Tibial artery (tissue), 4 donors: ENCODE results near the gene BHLHA15.

Experiments
- DNase-seq, 2 donors: peaks; one replicate each; pipeline ENCODE4 v3.0.0-alpha.2; 2019
- H3K27ac ChIP-seq, 2 donors: fragments of 200-600 bp; sonication (generic) in 1 of 2; 1 replicate in 1 of 2; 2 replicates in 1 of 2; pipeline ENCODE4 v1.5.1; 2018 to 2019; ENCODE audit warnings: mild to moderate bottlenecking in 1 of 2
- H3K27me3 ChIP-seq, 2 donors: fragments of 200-600 bp; sonication (generic) in 1 of 2; one replicate each; pipeline versions ENCODE4 v1.5.1 to v1.6.0; 2016 to 2019
- H3K36me3 ChIP-seq, 3 donors: fragments of 200-600 bp; sonication (generic) in 2 of 3; one replicate each; pipeline ENCODE4 v1.5.1; 2016 to 2019; ENCODE audit warnings: mild to moderate bottlenecking in 2 of 3
- H3K4me1 ChIP-seq, 4 donors: fragments of 200-600 bp; sonication (generic) in 2 of 4; 1 replicate in 3 of 4; 2 replicates in 1 of 4; pipeline ENCODE4 v1.5.1; 2016 to 2019
- H3K4me3 ChIP-seq, 2 donors: fragments of 200-600 bp; sonication (generic) in 1 of 2; 1 replicate in 1 of 2; 2 replicates in 1 of 2; pipeline ENCODE4 v1.5.1; 2018 to 2019; ENCODE audit warnings: mild to moderate bottlenecking in 2 of 2
- H3K9me3 ChIP-seq, 3 donors: fragments of 200-600 bp; sonication (generic) in 1 of 3; one replicate each; pipeline ENCODE4 v1.5.1; 2016 to 2019
- CTCF ChIP-seq, 2 experiments: fragments of 200-600 bp in 1 of 2; fragments of 450-650 bp in 1 of 2; IDR thresholded peaks; one replicate each; pipeline ENCODE4 v1.5.1; 2017 to 2019; ENCODE audit warnings: antibody characterized with exemption in 2 of 2, mild to moderate bottlenecking in 1 of 2, moderate library complexity in 1 of 2
- intact Hi-C: fragments of 100-400 bp; cut with DNase I; formaldehyde crosslinking; loops from one replicate; pipeline ENCODE4 v1.15.0; 2023; ENCODE audit warnings: low total_unique reads

BHLHA15 gene

GRCh38 chr7:98194672-98195457, 16.4 kb upstream of the BHLHA15 start:
- intact Hi-C loops = no loop called here
- Histone ChIP-seq H3K27me3 (no peaks in the 10 kb centered on the region), H3K4me3 (no peak overlapping the region), H3K9me3 (peaks cover 0 to 6% (median 4%) of the 10 kb centered on the region in 3 donors), H3K36me3 (peaks cover 43 to 82% (median 75%) of the 10 kb centered on the region in 3 donors), H3K27ac (no peak overlapping the region), H3K4me1 (no peaks in the 10 kb centered on the region)
- no peak for TF ChIP-seq CTCF (IDR thresholded peaks at IDR 0.05)
- DNase-seq = no peak

- Histone ChIP-seq H3K36me3 (peaks cover 30 to 66% (median 62%) of the 10 kb centered on the region in 3 donors), H3K4me1 (no peaks in the 10 kb centered on the region), H3K27me3 (no peaks in the 10 kb centered on the region), H3K27ac (no peak overlapping the region), H3K9me3 (peaks cover 0 to 6% (median 4%) of the 10 kb centered on the region in 3 donors), H3K4me3 (no peak overlapping the region)
- intact Hi-C loops = no loop called here
- no peak for DNase-seq
- no peak for TF ChIP-seq CTCF (IDR thresholded peaks at IDR 0.05)
Measured at GRCh38 chr7:98196706-98197605, 14.3 kb upstream of the BHLHA15 start.

- no peak overlapping the region for H3K27ac ChIP-seq
- no peaks in the 10 kb centered on the region for H3K27me3 ChIP-seq
- H3K4me1 ChIP-seq = no peaks in the 10 kb centered on the region
- H3K9me3 ChIP-seq = peaks cover 0 to 6% (median 4%) of the 10 kb centered on the region in 3 donors
- H3K36me3 ChIP-seq = peaks cover 9 to 56% (median 55%) of the 10 kb centered on the region in 3 donors
- intact Hi-C loops = no loop called here
- TF ChIP-seq CTCF (IDR thresholded peaks at IDR 0.05) = no peak
- DNase-seq = no peak
- H3K4me3 ChIP-seq = no peak overlapping the region
Measured at GRCh38 chr7:98199131-98199530, 12.1 kb upstream of the BHLHA15 start.

GRCh38 chr7:98200364-98200763, 10.9 kb upstream of the BHLHA15 start:
- intact Hi-C loops = no loop called here
- no peak overlapping the region for H3K4me3 ChIP-seq
- H3K9me3 ChIP-seq = peaks cover 0 to 6% (median 4%) of the 10 kb centered on the region in 3 donors
- DNase-seq = no peak
- H3K4me1 ChIP-seq = no peaks in the 10 kb centered on the region
- H3K27me3 ChIP-seq = no peaks in the 10 kb centered on the region
- TF ChIP-seq CTCF (IDR thresholded peaks at IDR 0.05) = no peak
- H3K36me3 ChIP-seq = peaks cover 4 to 55% (median 54%) of the 10 kb centered on the region in 3 donors
- H3K27ac ChIP-seq = no peak overlapping the region

- Histone ChIP-seq H3K36me3 (peaks cover 16 to 54% (median 51%) of the 10 kb centered on the region in 3 donors), H3K4me1 (no peaks in the 10 kb centered on the region), H3K27ac (no peak overlapping the region), H3K4me3 (no peak overlapping the region), H3K9me3 (peaks cover 0 to 6% (median 4%) of the 10 kb centered on the region in 3 donors), H3K27me3 (no peaks in the 10 kb centered on the region)
- no peak for TF ChIP-seq CTCF (IDR thresholded peaks at IDR 0.05)
- no peak for DNase-seq
- intact Hi-C loops = no loop called here
Measured at GRCh38 chr7:98202367-98203195, 8.7 kb upstream of the BHLHA15 start.
